SK-N-SH treated with all-trans-retinoic acid at 6 μM for 48 hours (cell line): Measurements from ENCODE around the gene ATP11A.

ENCODE experiments used
- CSDC2 ChIP-seq: fragments of 250-450 bp; sonication (Bioruptor Pico); IDR thresholded peaks from 2 replicates; pipeline ENCODE4 v1.5.0; 2020; ENCODE audit warnings: mild to moderate bottlenecking, moderate library complexity
- PATZ1 ChIP-seq: fragments of 250-450 bp; sonication (Bioruptor Pico); IDR thresholded peaks from 2 replicates; pipeline ENCODE4 v1.8.0; 2020; ENCODE audit warnings: mild to moderate bottlenecking, moderate library complexity, borderline replicate concordance
- PPARA ChIP-seq: fragments of 250-450 bp; sonication (Bioruptor Pico); IDR thresholded peaks from 2 replicates; pipeline ENCODE4 v1.5.0; 2020; ENCODE audit warnings: mild to moderate bottlenecking, borderline replicate concordance
- RARB ChIP-seq: fragments of 250-450 bp; sonication (Bioruptor Pico); IDR thresholded peaks from 2 replicates; pipeline ENCODE4 v1.8.0; 2021; ENCODE audit warnings: mild to moderate bottlenecking, moderate library complexity

GRCh38 chr13:112852808-112853207 is 163.0 kb downstream of the ATP11A start:
- TF ChIP-seq PATZ1 (CRISPR knock-in tag) (no peak), RARB (CRISPR knock-in tag) (no peak), CSDC2 (no peak), PPARA (CRISPR knock-in tag) (no peak)
